ENCODE results near the gene DNAI2.

Gene DNAI2

DNA sequence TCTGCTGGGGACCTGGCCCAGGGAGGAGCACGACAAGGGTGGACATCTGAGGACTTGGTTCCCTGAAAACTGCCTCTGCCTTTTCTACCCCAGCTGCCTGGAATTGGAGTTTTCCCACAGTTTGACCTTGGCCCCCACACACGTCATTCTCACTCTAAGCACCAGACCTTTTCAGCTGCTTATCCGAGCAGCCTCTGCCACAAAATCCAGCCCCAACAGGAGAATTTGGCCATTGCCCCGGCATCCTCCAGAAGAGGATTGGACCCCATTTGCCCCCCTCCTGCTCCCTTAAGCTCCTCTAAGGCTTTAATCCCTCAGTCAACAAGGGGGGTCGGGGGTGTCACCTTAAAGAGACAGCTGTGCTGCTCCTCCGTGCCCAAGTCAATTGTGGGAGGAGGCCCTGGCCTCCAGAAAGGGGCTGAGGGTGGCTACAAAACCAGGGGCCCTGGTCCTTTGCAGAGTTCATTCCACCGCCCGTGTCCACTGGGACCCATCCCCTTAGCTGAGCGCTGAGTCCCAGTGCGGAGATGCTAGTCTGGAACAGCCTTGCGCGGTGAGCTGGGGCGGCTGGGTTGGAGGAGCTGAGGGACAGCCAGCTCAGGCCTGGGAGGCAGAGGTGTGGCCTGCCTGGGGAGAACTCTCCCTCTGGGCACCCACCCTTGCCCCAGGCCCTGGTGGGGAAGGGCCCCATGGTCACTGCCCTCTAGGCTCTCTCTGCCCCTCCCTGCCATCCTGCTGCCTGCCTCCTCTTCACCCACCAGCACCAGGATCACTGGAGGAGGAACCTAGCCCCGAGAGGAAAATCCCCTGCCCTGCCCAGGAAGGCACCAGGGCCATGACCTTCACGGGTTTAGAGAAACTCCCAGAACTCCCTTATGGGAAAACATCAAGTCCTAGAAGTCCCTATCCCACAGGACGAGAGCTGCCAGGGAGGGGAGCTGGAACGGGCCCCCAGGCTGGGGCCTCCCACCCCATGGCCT lies 41.8 kb upstream of the DNAI2 start:
- no peaks in the 10 kb centered on the region; the same call in 1 of the 2 replicates for H4K20me1 ChIP-seq (ENCODE audit: insufficient read depth, low read length)
- no peak overlapping the region for H2AFZ ChIP-seq (ENCODE audit: low read depth, low read length)
- no peak overlapping the region for H3K27ac ChIP-seq (ENCODE audit: low read length)
- H3K4me3 ChIP-seq (ENCODE audit: low read depth in 1 of 2, low read length in 2 of 2) = no peak overlapping the region
- no peaks in the 10 kb centered on the region for H3K9me3 ChIP-seq (ENCODE audit: insufficient read depth, low read length, severe bottlenecking)
- TF ChIP-seq, protein P1, sequence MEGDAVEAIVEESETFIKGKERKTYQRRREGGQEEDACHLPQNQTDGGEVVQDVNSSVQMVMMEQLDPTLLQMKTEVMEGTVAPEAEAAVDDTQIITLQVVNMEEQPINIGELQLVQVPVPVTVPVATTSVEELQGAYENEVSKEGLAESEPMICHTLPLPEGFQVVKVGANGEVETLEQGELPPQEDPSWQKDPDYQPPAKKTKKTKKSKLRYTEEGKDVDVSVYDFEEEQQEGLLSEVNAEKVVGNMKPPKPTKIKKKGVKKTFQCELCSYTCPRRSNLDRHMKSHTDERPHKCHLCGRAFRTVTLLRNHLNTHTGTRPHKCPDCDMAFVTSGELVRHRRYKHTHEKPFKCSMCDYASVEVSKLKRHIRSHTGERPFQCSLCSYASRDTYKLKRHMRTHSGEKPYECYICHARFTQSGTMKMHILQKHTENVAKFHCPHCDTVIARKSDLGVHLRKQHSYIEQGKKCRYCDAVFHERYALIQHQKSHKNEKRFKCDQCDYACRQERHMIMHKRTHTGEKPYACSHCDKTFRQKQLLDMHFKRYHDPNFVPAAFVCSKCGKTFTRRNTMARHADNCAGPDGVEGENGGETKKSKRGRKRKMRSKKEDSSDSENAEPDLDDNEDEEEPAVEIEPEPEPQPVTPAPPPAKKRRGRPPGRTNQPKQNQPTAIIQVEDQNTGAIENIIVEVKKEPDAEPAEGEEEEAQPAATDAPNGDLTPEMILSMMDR (IDR thresholded peaks at IDR 0.05; ENCODE audit: borderline replicate concordance, extremely low read depth, low read length, poor library complexity, severe bottlenecking) = no peak
- TF ChIP-seq EZH2 (IDR thresholded peaks at IDR 0.05; ENCODE audit: borderline replicate concordance, low read depth, low read length, severe bottlenecking) = no peak
- ATAC-seq (ENCODE audit: insufficient read depth, low read depth) (no peak), DNase-seq (no peak)
- H3K79me2 ChIP-seq (ENCODE audit: insufficient read depth, low read length) = no peaks in the 10 kb centered on the region
- no peaks in the 10 kb centered on the region for H3K27me3 ChIP-seq (ENCODE audit: insufficient read depth, low read length, poor library complexity)
- no peaks in the 10 kb centered on the region for H3K4me1 ChIP-seq (ENCODE audit: insufficient read depth, low read length)
- H3K4me2 ChIP-seq (ENCODE audit: insufficient read depth, low read length) = no peak overlapping the region
- no peaks in the 10 kb centered on the region for H3K36me3 ChIP-seq (ENCODE audit: insufficient read depth, low read length)
- no peak overlapping the region for H3K9ac ChIP-seq (ENCODE audit: low read depth, low read length)

DNA sequence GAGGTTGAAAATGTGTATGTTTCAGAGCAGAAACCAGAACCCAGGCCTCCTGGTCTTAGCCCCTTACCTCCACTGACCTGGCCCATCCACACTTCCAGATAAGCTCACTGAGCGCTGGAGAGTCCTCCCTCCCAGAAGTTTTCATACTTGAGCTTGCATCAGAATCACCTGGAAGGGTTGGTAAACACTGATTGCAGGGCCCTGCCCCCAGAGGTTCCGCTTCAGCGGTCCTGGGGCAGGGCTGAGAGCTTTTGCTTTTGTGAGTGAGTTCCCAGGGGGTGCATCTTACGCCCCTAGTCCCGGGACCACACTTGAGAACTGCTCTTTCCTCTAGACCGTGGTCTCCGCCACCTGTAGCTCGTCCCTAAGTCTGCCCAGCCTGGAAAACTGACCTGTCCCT lies 40.1 kb upstream of the DNAI2 start:
- Histone ChIP-seq H4K20me1 (ENCODE audit: insufficient read depth, low read length) (no peaks in the 10 kb centered on the region; the same call in 1 of the 2 replicates), H3K27me3 (ENCODE audit: insufficient read depth, low read length, poor library complexity) (no peaks in the 10 kb centered on the region), H3K9me3 (ENCODE audit: insufficient read depth, low read length, severe bottlenecking) (no peaks in the 10 kb centered on the region), H3K4me1 (ENCODE audit: insufficient read depth, low read length) (no peaks in the 10 kb centered on the region), H3K4me2 (ENCODE audit: insufficient read depth, low read length) (no peak overlapping the region), H3K9ac (ENCODE audit: low read depth, low read length) (no peak overlapping the region), H3K4me3 (ENCODE audit: low read depth in 1 of 2, low read length in 2 of 2) (no peak overlapping the region), H3K79me2 (ENCODE audit: insufficient read depth, low read length) (no peaks in the 10 kb centered on the region), H3K36me3 (ENCODE audit: insufficient read depth, low read length) (no peaks in the 10 kb centered on the region), H3K27ac (ENCODE audit: low read length) (no peak overlapping the region), H2AFZ (ENCODE audit: low read depth, low read length) (no peak overlapping the region)
- ATAC-seq (ENCODE audit: insufficient read depth, low read depth) (no peak), DNase-seq (no peak)
- TF ChIP-seq, protein P1 (IDR thresholded peaks at IDR 0.05; ENCODE audit: borderline replicate concordance, extremely low read depth, low read length, poor library complexity, severe bottlenecking) = no peak
- no peak for TF ChIP-seq EZH2 (IDR thresholded peaks at IDR 0.05; ENCODE audit: borderline replicate concordance, low read depth, low read length, severe bottlenecking)

DNA sequence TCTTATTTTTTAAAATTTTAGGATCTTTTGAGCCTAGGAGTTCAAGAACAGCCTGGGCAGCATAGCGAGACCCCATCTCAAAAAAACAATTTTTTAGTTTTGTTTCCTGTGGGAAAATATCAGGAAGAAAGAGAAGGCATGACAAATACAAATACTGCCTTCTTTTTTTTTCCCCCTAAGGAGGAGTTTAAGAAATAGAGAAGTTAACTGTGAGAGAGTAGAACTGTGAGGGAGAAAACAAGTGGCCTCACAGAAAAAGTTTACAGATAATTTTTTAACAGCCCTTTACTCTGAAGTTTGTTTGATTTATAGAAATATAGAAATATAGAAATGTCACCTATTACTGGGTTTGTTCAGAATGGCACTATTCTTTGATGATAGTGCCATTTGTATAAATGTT lies 39.5 kb upstream of the DNAI2 start:
- Histone ChIP-seq H3K36me3 (ENCODE audit: insufficient read depth, low read length) (no peaks in the 10 kb centered on the region), H3K79me2 (ENCODE audit: insufficient read depth, low read length) (no peaks in the 10 kb centered on the region), H2AFZ (ENCODE audit: low read depth, low read length) (no peak overlapping the region), H3K4me1 (ENCODE audit: insufficient read depth, low read length) (no peaks in the 10 kb centered on the region), H3K9me3 (ENCODE audit: insufficient read depth, low read length, severe bottlenecking) (no peaks in the 10 kb centered on the region), H3K4me3 (ENCODE audit: low read depth in 1 of 2, low read length in 2 of 2) (no peak overlapping the region), H4K20me1 (ENCODE audit: insufficient read depth, low read length) (no peaks in the 10 kb centered on the region; the same call in 1 of the 2 replicates), H3K27me3 (ENCODE audit: insufficient read depth, low read length, poor library complexity) (no peaks in the 10 kb centered on the region), H3K9ac (ENCODE audit: low read depth, low read length) (no peak overlapping the region), H3K27ac (ENCODE audit: low read length) (no peak overlapping the region), H3K4me2 (ENCODE audit: insufficient read depth, low read length) (no peak overlapping the region)
- TF ChIP-seq EZH2 (IDR thresholded peaks at IDR 0.05; ENCODE audit: borderline replicate concordance, low read depth, low read length, severe bottlenecking) = no peak
- TF ChIP-seq, protein P1 (IDR thresholded peaks at IDR 0.05; ENCODE audit: borderline replicate concordance, extremely low read depth, low read length, poor library complexity, severe bottlenecking) = no peak
- no peak for DNase-seq
- no peak for ATAC-seq (ENCODE audit: insufficient read depth, low read depth)

All from DND-41 (cell line).